HepG2 (cell line): ENCODE measurements around the gene C1RL. TPM values are rescaled to one million over a fixed set of nuclear protein-coding genes. Genes with fewer than 3 reads are reported as not detected.

ENCODE experiments used
- ETV5 ChIP-seq: IDR thresholded peaks from 2 replicates; pipeline ENCODE4 v1.6.1; 2018; ENCODE audit warnings: missing biosample characterization, missing genetic modification reagents, inconsistent platforms, borderline replicate concordance
- HMG20B ChIP-seq: conservative IDR thresholded peaks from 2 replicates; pipeline ENCODE4 v1.6.1; 2016; ENCODE audit warnings: missing genetic modification reagents, missing compliant biosample characterization
- HMGA1 ChIP-seq: sonication (generic); formaldehyde crosslinking; conservative IDR thresholded peaks from 2 replicates; pipeline ENCODE4 v1.4.0; 2020; ENCODE audit warnings: missing genetic modification reagents
- HNF1B ChIP-seq: sonication (generic); formaldehyde crosslinking; IDR thresholded peaks from 2 replicates; pipeline ENCODE4 v1.5.1; 2020; ENCODE audit warnings: mild to moderate bottlenecking, moderate library complexity, missing genetic modification reagents
- IKZF5 ChIP-seq: IDR thresholded peaks from 2 replicates; pipeline ENCODE4 v1.6.1; 2018; ENCODE audit warnings: missing genetic modification reagents, mild to moderate bottlenecking, missing compliant biosample characterization
- MIER3 ChIP-seq: IDR thresholded peaks from 2 replicates; pipeline ENCODE4 v1.6.1; 2016; ENCODE audit warnings: missing compliant biosample characterization, borderline replicate concordance
- PRMT3 ChIP-seq: sonication (generic); formaldehyde crosslinking; IDR thresholded peaks from 2 replicates; pipeline ENCODE4 v1.8.1; 2022; ENCODE audit warnings: low read depth, mild to moderate bottlenecking, moderate library complexity, missing genetic modification reagents, borderline replicate concordance
- TMF1 ChIP-seq: sonication (generic); formaldehyde crosslinking; IDR thresholded peaks from 2 replicates; pipeline ENCODE4 v1.8.1; 2022; ENCODE audit warnings: low read depth, missing genetic modification reagents
- U2AF1 ChIP-seq: fragments of 200-400 bp; formaldehyde crosslinking; optimal IDR thresholded peaks from 2 replicates; pipeline ENCODE3; 2017; ENCODE audit warnings: mild to moderate bottlenecking, low read depth, low read length
- USF2 ChIP-seq, 2 experiments: sonication (generic) in 1 of 2; formaldehyde crosslinking in 1 of 2; IDR thresholded peaks; 2 replicates each; pipeline versions ENCODE4 v1.5.1 to v1.6.1; 2011 to 2020; ENCODE audit warnings: borderline replicate concordance in 1 of 2, low read depth in 1 of 2, low read length in 1 of 2, mild to moderate bottlenecking in 1 of 2, missing genetic modification reagents in 1 of 2, moderate library complexity in 1 of 2
- ZNF407 ChIP-seq: sonication (generic); formaldehyde crosslinking; IDR thresholded peaks from one replicate; pipeline ENCODE4 v1.5.1; 2020; ENCODE audit warnings: mild to moderate bottlenecking, missing genetic modification reagents; ENCODE audit errors: not compliant biosample characterization
- ZNF414 ChIP-seq: sonication (generic); formaldehyde crosslinking; IDR thresholded peaks from 2 replicates; pipeline ENCODE4 v1.5.0; 2020; ENCODE audit warnings: missing genetic modification reagents
- ZNF660 ChIP-seq: sonication (generic); formaldehyde crosslinking; IDR thresholded peaks from 2 replicates; pipeline ENCODE4 v1.5.1; 2020; ENCODE audit warnings: mild to moderate bottlenecking, low read depth, missing genetic modification reagents, borderline replicate concordance
- polyA plus RNA-seq, 8 experiments: library from polyadenylated mRNA; depleted of rRNA in 3 of 8; stranded (reverse) in 7 of 8; unstranded in 1 of 8; fragments of >200 nt; fragmentation: Illumina TruSeq in 4 of 8; extraction: Trizol in 4 of 8; gene quantifications; 2 replicates each; pipeline versions ENCODE4 v1.2.1 to v1.2.3, GENCODE V29; 2011 to 2016; ENCODE audit warnings: low read depth in 4 of 8, missing spikeins in 1 of 8, mixed read lengths in 1 of 8; ENCODE audit not compliant: insufficient read depth in 1 of 8
- total RNA-seq, 5 experiments: library from RNA; depleted of rRNA; stranded (reverse); fragments of >200 nt; fragmentation: Illumina TruSeq; extraction: Trizol; gene quantifications; 2 replicates each; pipeline ENCODE4 v1.2.3, GENCODE V29; 2016; ENCODE audit warnings: low read depth in 1 of 5

Gene C1RL
- total and polyA plus RNA-seq, 2 of the 13 experiments (the other 11 are each of a cell fraction or from before 2014, with no cell fraction given), result 28.9 to 53.1 TPM

GRCh38 chr12:7130701-7131501 is 21.9 kb upstream of the C1RL start (continued):
- no peak for TF ChIP-seq ZNF407
- TF ChIP-seq TMF1, result no peak
- no peak for TF ChIP-seq ZNF414 (CRISPR knock-in tag)
- TF ChIP-seq MIER3, result no peak
- TF ChIP-seq U2AF1, result no peak
- TF ChIP-seq HMG20B, result no peak
- TF ChIP-seq ETV5 (CRISPR knock-in tag), result no peak
- TF ChIP-seq HNF1B (CRISPR knock-in tag), result peak; percentile 72; the same call in 1 of the 2 replicates
- no peak for TF ChIP-seq ZNF660
- TF ChIP-seq HMGA1 (CRISPR knock-in tag), result no peak
- TF ChIP-seq PRMT3, result no peak
- TF ChIP-seq IKZF5, result no peak
- no peak for TF ChIP-seq USF2 (IDR thresholded peaks at IDR 0.05; ENCODE audit: low read depth, low read length)
- no peak for TF ChIP-seq USF2 (CRISPR knock-in tag; IDR thresholded peaks at IDR 0.05; ENCODE audit: borderline replicate concordance)
